Left renal cortex interstitium (tissue), 4 donors: ENCODE measurements around the gene NPAS2. TPM values are rescaled to one million over a fixed set of nuclear protein-coding genes. Genes with fewer than 3 reads are reported as not detected.

ENCODE experiments used
- DNase-seq, 4 donors: peaks; one replicate each; pipeline ENCODE4 v3.0.0-alpha.2; 2013; ENCODE audit warnings: low read depth in 4 of 4, low spot score in 2 of 4, missing footprints in 1 of 4
- polyA plus RNA-seq, 4 donors: library from polyadenylated mRNA; unstranded; fragments of 120-200 nt; gene quantifications; one replicate each; pipeline ENCODE4 v1.2.1, GENCODE V29; 2013; ENCODE audit not compliant: insufficient read length in 4 of 4

NPAS2 gene
- polyA plus RNA-seq, 4 donors: 8.6 to 21.0 (median 13.2) TPM

GRCh38 chr2:100852999-100853908, 33.3 kb downstream of the NPAS2 start:
- DNase-seq: no peak

GRCh38 chr2:100853909-100854810, 34.2 kb downstream of the NPAS2 start:
- no peak for DNase-seq

- DNase-seq: no peak
These were observed 35.1 kb downstream of the NPAS2 start for GRCh38 chr2:100855084-100855483.

- no peak for DNase-seq
These were observed 35.7 kb downstream of the NPAS2 start for GRCh38 chr2:100855606-100856005.

- no peak for DNase-seq
These were observed 36.8 kb downstream of the NPAS2 start for GRCh38 chr2:100856732-100857131.

GRCh38 chr2:100857341-100857740, 37.4 kb downstream of the NPAS2 start:
- no peak for DNase-seq

- no peak for DNase-seq
These were observed 38.0 kb downstream of the NPAS2 start for GRCh38 chr2:100857915-100858314.

GRCh38 chr2:100859902-100860301, 40.0 kb downstream of the NPAS2 start:
- DNase-seq: no peak

- no peak for DNase-seq
These were observed 41.4 kb downstream of the NPAS2 start for GRCh38 chr2:100861340-100861739.

- DNase-seq: no peak
These were observed 42.1 kb downstream of the NPAS2 start for GRCh38 chr2:100862081-100862480.

GRCh38 chr2:100865816-100866460, 46.0 kb downstream of the NPAS2 start:
- DNase-seq: no peak

- DNase-seq: no peak
These were observed 48.1 kb downstream of the NPAS2 start for GRCh38 chr2:100868083-100868482.

GRCh38 chr2:100869120-100869519, 49.2 kb downstream of the NPAS2 start:
- DNase-seq: no peak

GRCh38 chr2:100870652-100871531, 51.0 kb downstream of the NPAS2 start:
- no peak for DNase-seq

- peak in 3 of 4 donors; percentile 50 to 64 (median 59) for DNase-seq
These were observed 55.7 kb downstream of the NPAS2 start for GRCh38 chr2:100875516-100876230.

GRCh38 chr2:100876231-100876860, 56.4 kb downstream of the NPAS2 start:
- DNase-seq: no peak

GRCh38 chr2:100877555-100877954, 57.6 kb downstream of the NPAS2 start:
- DNase-seq: no peak

GRCh38 chr2:100878000-100878791, 58.3 kb downstream of the NPAS2 start:
- no peak for DNase-seq
